Measurements from ENCODE around the gene HAGH.
"Not testable (repeated sequence)": the region's sequence is repeated elsewhere in the genome, so short reads cannot be mapped to it uniquely, and the experiment has no call there.

The HAGH gene

GRCh38 chr16:1809281-1809801 lies 17.3 kb downstream of the HAGH start:
- DNase-seq = no peak

- DNase-seq = no peak
Observed at GRCh38 chr16:1808691-1809090, 17.9 kb downstream of the HAGH start.

GRCh38 chr16:1807626-1808025 lies 19.0 kb downstream of the HAGH start:
- DNase-seq = no peak

- DNase-seq = no peak
Observed at GRCh38 chr16:1800701-1801100, 25.9 kb downstream of the HAGH start.

- not testable (repeated sequence) for DNase-seq
Observed at GRCh38 chr16:1799263-1799662, 27.4 kb downstream of the HAGH start.

- DNase-seq = no peak
Observed at GRCh38 chr16:1794908-1795666, 31.5 kb downstream of the HAGH start.

GRCh38 chr16:1794221-1794871 lies 32.3 kb downstream of the HAGH start:
- DNase-seq = no peak

GRCh38 chr16:1793578-1794220 lies 32.9 kb downstream of the HAGH start, which contains the start of gene IGFALS:
IGFALS (minus strand) TSS chr16:1793705; CDS start chr16:1793652, 53 bp downstream.
- no peak for DNase-seq

GRCh38 chr16:1792836-1793577 lies 33.6 kb downstream of the HAGH start:
- DNase-seq = no peak

GRCh38 chr16:1791943-1792812 lies 34.4 kb downstream of the HAGH start:
- no peak for DNase-seq

GRCh38 chr16:1791256-1791942 lies 35.2 kb downstream of the HAGH start:
- DNase-seq = no peak

- no peak for DNase-seq
Observed at GRCh38 chr16:1790611-1791255, 35.9 kb downstream of the HAGH start.

GRCh38 chr16:1790261-1790610 lies 36.4 kb downstream of the HAGH start:
- no peak for DNase-seq

- DNase-seq = no peak
Observed at GRCh38 chr16:1789643-1790045, 37.0 kb downstream of the HAGH start.

- DNase-seq = no peak
Observed at GRCh38 chr16:1788708-1789100, 37.9 kb downstream of the HAGH start.

GRCh38 chr16:1788095-1788707 lies 38.4 kb downstream of the HAGH start:
- no peak for DNase-seq

- no peak for DNase-seq
Observed at GRCh38 chr16:1787322-1788094, 39.1 kb downstream of the HAGH start.

- no peak for DNase-seq
Observed at GRCh38 chr16:1787056-1787321, 39.6 kb downstream of the HAGH start.

- DNase-seq = no peak
Observed at GRCh38 chr16:1786242-1787055, 40.2 kb downstream of the HAGH start.
